NB4 (cell line): ENCODE measurements around the gene EMC1.

Experiments
- MYC ChIP-seq: IDR thresholded peaks from 2 replicates; pipeline ENCODE4 v1.6.1; 2011; ENCODE audit warnings: low read depth, low read length
- POLR2A ChIP-seq: IDR thresholded peaks from 2 replicates; pipeline ENCODE4 v1.6.1; 2011; ENCODE audit warnings: mild to moderate bottlenecking; ENCODE audit not compliant: insufficient read length; ENCODE audit errors: extremely low read depth
- TF ChIP-seq, protein P1 (sequence below): IDR thresholded peaks from one replicate; pipeline ENCODE4 v1.5.1; 2012; ENCODE audit warnings: low read depth, low read length
- TF ChIP-seq, protein P2 (sequence below): IDR thresholded peaks from 2 replicates; pipeline ENCODE4 v1.6.1; 2011; ENCODE audit warnings: low read depth, low read length

DNA sequence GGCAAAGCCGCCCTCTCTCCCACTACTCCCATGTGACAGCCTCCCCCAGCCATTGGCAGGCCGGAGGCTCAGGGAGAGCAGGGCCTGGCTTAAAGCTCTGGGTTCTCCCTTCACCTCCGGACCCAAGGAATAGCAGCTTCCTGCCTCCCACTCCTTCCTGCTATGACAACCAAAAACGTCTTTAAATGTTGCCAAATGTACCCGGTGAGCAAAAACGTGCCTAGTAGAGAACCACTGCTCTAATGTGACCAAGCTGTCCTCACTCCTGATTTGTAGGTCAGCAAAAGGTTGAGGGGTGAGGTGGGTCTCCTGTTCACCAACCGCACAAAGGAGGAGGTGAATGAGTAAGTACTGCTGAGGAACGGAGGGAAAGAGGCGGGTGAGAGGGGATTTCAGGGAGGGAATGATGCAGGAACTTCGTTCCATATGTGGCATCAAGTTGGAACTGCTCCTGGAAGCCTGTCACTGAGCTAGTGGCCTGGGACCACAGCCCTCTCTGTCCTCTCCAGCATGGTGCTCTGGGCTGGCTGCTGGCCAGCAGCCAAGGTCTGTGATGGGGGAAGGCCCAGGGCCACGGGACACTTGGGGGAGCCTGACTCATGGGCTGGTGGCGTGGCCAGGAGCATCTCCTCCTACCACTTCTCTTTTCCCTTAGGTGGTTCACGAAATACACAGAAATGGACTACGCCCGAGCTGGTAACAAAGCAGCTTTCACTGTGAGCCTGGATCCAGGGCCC lies 6.0 kb upstream of the EMC1 start:
- TF ChIP-seq, protein P1, sequence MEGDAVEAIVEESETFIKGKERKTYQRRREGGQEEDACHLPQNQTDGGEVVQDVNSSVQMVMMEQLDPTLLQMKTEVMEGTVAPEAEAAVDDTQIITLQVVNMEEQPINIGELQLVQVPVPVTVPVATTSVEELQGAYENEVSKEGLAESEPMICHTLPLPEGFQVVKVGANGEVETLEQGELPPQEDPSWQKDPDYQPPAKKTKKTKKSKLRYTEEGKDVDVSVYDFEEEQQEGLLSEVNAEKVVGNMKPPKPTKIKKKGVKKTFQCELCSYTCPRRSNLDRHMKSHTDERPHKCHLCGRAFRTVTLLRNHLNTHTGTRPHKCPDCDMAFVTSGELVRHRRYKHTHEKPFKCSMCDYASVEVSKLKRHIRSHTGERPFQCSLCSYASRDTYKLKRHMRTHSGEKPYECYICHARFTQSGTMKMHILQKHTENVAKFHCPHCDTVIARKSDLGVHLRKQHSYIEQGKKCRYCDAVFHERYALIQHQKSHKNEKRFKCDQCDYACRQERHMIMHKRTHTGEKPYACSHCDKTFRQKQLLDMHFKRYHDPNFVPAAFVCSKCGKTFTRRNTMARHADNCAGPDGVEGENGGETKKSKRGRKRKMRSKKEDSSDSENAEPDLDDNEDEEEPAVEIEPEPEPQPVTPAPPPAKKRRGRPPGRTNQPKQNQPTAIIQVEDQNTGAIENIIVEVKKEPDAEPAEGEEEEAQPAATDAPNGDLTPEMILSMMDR = no peak
- no peak for TF ChIP-seq POLR2A
- TF ChIP-seq, protein P2, sequence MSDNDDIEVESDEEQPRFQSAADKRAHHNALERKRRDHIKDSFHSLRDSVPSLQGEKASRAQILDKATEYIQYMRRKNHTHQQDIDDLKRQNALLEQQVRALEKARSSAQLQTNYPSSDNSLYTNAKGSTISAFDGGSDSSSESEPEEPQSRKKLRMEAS = no peak
- TF ChIP-seq MYC = no peak
